GM12801 (cell line): ENCODE data around the gene ATG4A.

ENCODE experiments used
- TF ChIP-seq, protein P1 (sequence below): IDR thresholded peaks from one replicate; pipeline ENCODE4 v1.5.1; 2011; ENCODE audit warnings: control low read depth; ENCODE audit not compliant: insufficient read length; ENCODE audit errors: extremely low read depth

ATG4A gene

GRCh38 chrX:108132876-108133275, 41.3 kb downstream of the ATG4A start:
- TF ChIP-seq, protein P1, sequence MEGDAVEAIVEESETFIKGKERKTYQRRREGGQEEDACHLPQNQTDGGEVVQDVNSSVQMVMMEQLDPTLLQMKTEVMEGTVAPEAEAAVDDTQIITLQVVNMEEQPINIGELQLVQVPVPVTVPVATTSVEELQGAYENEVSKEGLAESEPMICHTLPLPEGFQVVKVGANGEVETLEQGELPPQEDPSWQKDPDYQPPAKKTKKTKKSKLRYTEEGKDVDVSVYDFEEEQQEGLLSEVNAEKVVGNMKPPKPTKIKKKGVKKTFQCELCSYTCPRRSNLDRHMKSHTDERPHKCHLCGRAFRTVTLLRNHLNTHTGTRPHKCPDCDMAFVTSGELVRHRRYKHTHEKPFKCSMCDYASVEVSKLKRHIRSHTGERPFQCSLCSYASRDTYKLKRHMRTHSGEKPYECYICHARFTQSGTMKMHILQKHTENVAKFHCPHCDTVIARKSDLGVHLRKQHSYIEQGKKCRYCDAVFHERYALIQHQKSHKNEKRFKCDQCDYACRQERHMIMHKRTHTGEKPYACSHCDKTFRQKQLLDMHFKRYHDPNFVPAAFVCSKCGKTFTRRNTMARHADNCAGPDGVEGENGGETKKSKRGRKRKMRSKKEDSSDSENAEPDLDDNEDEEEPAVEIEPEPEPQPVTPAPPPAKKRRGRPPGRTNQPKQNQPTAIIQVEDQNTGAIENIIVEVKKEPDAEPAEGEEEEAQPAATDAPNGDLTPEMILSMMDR: no peak

- TF ChIP-seq, protein P1: no peak
These were observed 43.1 kb downstream of the ATG4A start for GRCh38 chrX:108134724-108135123.

- TF ChIP-seq, protein P1: no peak
These were observed 47.5 kb downstream of the ATG4A start for GRCh38 chrX:108138814-108139702.

DNA sequence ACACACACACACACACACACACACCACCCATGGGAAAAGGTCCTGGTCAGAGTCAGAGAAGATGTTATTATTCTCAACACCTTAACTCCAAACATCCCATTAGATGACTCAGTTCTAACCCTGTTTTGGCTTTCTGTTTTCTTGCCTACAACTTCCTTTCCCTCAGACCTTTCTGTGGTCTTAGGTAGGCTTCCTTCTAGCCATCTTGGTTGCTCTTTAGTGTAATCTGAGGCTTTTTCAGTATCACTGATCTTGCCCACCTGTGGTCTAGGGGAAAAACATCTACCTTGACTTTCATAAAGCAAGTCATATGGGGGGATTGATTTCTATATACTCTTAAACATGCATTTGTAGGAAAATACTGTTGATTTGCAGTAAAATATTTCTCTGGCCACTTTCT, 56.9 kb downstream of the ATG4A start:
- TF ChIP-seq, protein P1: no peak

DNA sequence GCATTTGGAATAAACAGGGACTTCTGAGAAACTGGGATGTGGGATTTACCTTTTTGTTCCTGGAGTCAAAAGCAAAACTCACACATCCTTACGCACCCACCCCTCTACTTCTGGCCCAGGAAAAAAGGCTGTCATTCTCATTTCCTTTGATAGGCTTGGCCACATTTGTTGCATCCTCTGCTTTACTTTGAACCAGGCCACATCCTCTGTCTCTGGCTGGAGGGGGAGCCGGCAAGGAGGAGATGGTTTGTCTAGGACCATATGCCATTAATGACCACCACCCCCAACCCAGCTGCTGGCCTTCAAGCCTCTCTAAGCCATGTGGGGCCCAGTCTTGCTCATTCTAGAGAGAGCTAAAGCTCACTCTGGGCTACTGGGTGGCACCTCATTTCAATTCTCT, 64.5 kb downstream of the ATG4A start:
- TF ChIP-seq, protein P1: no peak

DNA sequence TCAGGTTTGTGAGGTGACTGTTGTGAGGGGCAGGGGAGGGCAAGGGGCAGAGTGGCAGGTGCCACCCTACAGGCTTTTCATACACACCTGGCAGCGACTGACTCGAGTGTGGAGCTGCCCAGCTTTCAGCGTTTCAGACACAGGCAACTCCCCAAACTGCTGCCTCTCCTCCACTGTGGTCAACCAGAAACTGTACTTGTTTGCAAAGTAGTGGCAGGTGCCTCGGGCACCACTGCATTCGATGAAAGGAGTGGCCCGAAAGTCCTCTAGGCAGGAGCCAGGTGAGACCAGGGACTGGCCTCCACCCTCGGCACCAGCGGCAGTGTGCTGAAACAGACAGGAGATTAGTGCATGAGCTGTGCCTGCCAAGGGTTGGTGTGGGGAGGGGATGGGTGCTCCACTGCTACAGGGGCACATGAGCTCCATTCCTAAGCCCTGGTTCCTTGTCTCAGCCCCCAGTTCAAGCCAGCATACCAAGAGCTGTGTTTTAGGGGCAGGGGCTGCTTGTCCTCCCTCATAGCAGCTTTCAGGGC, 65.4 kb downstream of the ATG4A start:
- TF ChIP-seq, protein P1: no peak

GRCh38 chrX:108157628-108158027, 66.0 kb downstream of the ATG4A start:
- TF ChIP-seq, protein P1: no peak
